Hematopoietic multipotent progenitor cell treated with erythropoietin and hydrocortisone succinate and interleukin-3 and kit ligand, for 6 days (in vitro differentiated cells): ENCODE measurements around the gene AGBL3.
A peak's percentile ranks its signal among the peaks of the same experiment; 100 is the strongest.

Experiments used
- DNase-seq: peaks from one replicate; pipeline ENCODE4 v3.0.0-alpha.2; 2015

AGBL3 gene

DNA sequence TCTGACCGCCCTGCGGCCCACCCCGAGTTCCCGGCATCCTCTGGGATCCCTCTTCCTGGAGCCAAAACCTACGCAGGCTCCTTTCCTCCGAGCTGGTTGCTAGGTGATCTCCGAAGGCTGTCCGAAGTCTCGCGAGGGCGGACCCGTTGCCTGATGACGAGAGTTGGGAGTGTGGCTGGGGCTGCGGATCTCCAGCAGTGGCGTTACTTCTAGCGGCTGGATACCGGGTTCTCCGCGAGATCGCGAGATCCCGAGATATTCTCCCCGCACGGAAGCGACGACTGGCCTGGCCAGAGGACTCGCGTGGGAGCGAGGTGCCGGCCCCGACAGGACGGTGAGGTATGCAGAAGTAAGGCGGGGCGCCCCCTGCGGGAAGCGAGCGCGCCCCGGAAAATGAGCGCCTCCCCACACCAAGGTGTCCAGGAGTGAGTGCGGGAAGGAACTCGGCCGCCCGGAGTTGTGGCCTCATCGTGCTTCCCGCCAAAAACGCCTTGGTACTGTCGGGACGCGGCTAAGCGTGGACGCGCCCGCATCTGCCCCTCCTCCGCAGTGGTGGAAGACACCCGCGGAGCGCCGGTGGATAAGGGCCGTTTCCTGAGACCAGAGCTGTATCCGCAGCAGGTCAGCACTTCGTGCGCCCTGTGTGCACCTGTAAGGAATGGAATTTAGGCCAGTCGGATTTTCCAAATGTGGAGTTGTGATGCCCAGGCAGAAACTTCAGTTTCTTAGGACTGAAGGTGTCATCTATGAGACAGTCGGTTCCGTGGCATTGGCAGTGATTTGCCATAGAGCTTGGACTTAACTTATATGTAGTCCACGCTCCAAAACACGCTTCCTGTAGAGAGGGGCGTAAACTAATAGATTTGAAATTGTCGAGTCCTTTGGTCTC, at the start of gene AGBL3:
Gene AGBL3 (plus strand): TSS at position 146 of the 889 bp plus-strand sequence. CDS start 1,426 bp downstream, outside the sequence.
- peak; percentile 97 for DNase-seq

DNA sequence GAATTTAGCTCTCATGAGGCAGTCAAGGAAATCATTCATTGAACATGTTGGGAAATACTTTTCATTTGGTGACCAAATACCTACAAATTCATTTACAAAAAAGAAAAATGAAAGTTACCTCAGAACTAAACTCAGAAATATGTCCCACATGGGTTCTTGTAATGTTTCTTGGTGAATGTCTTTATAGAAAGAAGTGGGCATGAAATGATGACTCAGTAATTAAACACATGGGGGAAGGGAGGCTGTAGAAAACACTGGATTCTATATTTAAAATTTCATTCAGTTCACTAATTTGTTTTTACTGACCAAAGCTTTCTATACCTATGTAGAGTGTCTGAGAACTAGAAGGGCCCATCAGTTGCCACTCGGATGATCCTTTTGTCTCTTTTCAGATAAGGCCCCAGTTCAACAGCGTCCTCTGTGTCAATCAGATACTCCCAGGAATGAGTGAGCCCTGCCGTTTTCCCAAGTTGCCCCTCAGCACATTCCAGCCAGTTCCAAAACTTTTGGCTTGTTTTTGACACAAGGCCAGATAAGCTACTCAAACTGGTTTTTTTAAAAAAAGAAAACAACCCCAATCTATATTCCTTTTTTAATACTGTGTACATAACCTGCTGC, 49.3 kb upstream of the AGBL3 start:
- DNase-seq, result no peak

DNA sequence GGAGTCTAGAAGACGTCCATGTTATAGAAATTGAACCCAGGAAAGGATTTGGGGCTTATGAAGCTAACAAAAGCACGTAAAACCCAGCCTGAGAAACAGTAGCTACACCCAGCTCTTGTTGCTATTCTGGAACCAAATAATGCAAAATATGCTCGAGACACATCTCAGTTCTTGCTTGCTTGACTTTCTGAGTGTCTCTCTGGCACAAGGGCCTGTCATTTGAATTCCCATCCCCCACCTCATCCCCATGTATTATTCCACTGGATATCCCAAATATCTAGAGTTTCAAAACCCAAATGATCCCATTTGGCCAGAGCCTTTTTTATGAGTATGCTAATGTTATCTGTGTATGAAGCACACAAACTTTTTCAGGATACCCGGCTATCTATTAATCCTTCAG, 48.2 kb upstream of the AGBL3 start:
- DNase-seq, result no peak

DNA sequence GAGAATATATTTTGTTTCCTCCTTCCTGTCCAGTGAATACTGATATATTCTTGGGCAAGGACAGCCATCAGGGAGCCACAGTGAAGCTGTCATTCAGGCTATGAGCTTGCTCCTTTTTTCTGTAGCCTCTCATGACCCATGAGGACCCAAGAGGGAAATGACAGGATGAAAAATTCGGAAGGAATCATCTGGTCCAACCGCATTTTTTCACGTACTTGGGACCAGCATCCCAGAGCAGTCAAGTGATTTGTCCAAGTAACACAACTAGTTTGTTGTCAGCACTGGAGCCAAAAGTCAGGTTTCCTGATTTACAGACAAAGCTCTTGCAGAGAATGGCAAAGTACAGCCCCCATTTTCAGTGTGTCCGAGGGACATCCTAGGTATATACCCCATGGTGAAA, 47.2 kb upstream of the AGBL3 start:
- DNase-seq, result no peak

DNA sequence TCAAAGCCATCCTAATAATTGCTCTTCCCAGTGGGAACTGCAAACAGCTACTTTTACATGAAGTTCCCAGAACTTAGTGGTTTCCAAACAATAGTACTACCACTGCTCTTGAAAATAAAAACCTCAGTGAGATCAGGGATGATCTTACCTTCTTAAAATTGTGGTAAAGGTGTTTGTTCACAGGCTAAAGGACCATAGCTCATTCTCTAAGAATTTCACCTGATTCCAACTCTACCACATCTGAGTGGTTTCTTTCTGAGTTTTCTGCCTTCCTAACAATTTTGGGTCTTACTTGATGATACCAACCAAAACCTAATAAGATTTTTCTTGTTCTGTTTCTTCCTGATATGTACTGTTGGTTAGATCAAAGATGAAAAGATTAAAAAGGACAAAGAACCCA, 45.6 kb upstream of the AGBL3 start:
- no peak for DNase-seq

DNA sequence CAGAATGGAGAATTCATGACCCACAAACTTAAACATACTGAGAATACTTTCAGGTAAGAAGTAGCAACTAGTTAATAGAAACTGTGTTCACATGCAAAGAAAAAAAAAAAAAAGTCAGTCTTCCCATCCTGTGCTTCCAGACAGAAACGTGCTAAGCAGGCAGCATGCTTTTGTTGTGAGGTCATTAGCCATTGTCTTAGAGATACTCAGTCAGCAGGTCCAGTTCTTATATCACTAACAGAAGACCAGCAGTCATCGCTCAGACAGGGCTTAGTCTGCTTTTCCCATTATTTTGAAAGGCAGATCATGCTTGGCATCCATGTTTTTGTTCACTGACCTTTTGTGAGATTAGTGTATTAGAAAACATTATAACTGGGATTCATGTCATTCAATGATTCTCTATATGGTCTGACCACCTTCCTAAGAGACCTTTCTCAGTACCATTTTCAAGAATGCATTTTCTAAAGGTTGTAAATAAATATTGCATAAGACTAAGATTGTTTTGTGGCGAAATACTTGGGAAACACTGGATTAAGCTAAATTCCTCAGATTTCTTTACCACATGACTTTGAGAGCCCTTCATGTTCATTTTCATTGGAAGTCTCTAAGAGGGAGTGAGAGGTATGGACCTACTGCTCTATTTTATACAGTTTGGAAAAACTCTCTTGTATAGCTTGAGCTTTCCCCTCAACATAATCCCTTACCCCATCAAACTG, 45.0 kb upstream of the AGBL3 start:
- DNase-seq, result no peak

DNA sequence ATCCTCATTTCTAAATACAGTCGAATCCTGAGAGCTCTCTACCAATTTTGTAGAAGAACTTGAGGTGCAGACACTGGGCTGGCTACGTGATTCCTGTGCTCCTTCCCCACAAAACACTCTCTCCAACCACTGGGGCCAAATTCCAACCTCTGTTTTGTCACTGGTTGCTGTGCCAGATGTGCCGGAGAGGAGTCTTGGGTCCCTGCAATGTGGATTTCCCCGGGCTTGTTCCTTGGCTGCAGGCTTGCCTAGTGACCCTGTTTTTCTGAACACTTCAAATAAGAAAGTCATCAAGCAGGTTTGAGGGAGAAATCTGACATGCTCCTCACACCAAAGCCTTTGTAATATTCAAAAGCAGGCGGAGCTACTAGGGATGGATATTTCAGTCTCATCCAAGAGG, 44.4 kb upstream of the AGBL3 start:
- no peak for DNase-seq

DNA sequence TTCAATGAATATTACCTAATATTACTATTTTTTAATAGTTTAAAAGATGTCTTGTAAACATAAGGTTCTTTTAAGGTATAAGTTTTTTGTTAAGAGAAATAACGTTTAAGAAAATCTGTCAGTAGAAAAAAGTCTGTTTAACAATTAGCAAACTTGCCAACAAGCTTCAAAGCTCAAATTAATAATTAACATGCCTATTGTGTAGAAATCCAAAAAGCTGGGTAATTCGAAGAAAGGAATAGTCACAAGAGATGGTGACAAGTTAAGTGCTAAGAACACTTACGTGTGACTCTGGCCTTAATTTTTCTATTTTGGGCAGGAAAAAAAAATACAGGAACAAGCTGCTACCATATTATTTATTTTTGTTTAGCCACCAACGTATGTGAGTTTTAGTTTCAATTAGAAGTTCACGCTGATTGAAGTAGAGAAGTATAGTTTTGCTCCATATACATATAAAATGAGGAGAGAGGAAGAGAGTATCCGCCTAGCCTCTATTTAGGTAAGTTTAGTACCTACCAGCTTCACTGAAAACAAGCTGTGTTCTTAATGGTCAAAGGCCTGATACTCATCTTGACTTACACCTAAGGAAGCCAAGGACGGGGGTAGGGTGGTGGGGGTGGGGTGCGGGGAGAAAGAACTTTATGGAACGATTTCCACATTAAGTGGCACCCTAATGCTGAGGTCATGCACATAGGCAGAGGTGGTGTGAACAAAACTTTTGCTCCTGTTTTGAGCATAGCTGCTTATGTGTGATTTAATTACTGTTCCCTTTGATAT, 43.4 kb upstream of the AGBL3 start:
- no peak for DNase-seq

DNA sequence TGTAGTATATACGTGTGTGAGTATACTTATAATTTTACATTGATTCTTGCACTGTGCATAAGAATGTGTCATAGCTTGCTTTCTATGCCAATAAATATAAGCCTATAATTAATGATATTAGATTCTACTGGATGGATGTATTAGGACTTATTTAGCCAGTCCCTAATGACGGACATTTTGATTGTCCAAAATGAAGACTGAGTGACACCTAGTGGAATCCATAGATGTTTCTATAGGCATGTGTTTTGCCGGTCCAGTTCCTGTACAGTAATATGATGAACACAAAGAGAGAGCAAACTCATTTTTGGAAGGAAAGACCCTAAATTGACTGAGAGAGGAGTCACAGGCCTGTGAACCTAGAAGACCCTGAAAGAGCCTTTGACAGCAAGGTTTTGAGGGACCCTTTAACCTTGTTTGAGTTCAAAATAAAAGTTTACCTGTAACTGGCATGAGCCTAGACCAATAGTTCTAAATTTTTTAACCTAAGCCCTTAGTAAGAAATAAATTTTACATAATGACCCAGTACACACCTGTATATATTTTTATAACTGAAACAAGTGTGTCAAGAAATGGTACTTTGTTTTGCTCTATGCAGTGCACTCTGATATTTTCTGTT, 42.4 kb upstream of the AGBL3 start:
- DNase-seq, result peak; percentile 55

DNA sequence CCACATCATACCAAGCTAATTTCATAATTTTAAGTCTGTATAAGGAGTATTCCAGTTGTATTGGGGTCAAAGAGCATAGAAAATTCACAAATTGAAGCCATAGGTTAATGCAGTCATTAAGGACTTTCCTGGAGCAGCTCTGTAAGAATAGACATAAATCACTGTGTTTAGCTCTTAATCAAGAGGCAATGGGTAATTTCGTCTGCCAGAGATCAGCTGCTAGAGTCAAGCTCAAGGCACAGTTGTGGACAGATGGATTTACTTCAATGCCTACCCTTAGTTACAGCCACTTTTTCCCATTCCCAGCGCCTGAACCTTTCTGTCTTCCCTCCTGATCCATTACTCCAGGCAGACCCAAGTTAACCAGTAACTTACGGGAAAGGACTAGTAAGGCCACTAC, 40.6 kb upstream of the AGBL3 start:
- DNase-seq, result no peak

DNA sequence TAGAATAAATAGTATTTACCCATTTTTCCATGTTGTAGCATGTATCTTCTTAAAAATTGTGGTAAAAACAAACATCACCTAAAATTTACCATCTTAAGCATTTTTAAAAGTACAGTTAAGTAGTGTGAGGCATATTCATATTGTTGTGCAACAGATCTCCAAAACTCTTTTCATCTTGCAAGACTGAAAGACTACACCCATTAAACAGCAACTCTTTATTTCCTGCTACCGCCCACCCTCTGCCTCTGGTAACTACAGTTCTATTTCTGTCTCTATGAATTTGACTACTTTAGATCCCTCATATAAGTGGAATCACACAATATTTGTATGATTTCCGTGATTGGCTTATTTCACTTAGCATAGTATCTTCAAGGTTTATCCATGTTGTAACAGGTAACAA, 40.0 kb upstream of the AGBL3 start:
- no peak for DNase-seq

DNA sequence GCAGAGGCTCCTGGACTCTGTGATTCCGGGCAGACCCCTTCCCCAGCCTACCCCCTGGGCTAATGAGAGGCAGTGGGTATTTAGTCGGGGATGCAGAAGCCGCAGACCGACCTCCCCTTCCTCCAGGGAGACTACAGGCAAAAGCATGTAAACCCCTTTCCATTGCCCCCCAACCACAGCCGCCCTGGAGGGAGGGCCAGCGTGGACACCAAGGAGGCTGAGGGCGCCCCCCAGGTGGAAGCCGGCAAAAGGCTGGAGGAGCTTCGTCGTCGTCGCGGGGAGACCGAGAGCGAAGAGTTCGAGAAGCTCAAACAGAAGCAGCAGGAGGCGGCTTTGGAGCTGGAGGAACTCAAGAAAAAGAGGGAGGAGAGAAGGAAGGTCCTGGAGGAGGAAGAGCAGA, 39.0 kb upstream of the AGBL3 start:
- DNase-seq, result no peak

DNA sequence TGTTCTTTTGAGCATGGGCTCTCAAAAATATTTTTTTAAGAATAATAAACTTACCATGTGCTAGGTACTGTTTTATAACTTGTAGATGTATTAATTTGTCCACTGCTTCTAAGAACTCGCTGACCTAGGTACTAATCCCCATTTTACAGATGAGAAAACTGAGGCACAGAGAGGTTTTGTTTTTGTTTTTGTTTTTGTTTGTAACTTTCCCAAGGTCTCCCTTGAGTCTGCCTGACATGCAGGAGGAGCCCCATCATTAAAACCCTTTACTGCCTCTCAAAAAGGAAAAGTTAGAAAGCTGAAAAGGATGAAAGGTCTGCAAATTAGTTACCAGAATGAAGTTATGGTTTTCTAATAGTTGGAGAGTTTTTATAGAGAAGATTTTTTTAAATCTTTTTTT, 38.5 kb upstream of the AGBL3 start:
- DNase-seq, result no peak

DNA sequence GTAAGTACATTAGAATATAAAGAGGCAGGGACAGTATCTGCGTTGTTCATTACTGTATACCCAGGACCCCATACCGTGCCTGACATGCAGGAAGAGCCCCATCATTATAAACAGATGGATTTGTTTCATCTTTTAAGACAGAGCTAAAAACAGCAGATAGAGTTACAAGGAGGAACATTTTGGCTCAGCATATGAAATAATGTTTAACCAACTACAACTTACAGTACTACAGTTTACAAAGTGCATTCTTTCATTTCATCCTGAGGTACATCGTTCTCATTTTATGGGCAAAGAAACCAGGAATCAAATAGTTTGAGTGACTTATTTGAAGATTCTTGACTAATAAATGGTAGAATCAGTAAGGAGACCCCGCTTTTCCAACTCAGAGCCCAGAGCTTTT, 38.1 kb upstream of the AGBL3 start:
- no peak for DNase-seq

DNA sequence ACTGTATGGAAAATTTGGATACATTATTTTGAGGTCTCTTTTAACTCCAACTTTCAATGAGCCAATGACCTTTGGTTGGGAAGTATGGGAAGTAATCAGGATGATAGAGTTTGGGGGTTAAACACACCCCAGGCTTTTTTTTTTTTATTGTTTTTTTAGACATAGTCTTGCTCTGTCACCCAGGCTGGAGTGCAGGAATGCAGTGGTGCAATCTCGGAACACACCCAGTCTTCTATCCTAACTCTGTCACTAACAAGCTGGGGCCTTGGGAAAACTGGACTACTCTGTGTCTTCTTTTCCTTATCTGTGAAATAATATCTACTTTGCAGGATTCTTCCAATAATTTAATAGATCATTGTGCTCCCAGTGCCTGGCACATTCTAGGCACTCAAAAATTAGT, 37.6 kb upstream of the AGBL3 start:
- no peak for DNase-seq

DNA sequence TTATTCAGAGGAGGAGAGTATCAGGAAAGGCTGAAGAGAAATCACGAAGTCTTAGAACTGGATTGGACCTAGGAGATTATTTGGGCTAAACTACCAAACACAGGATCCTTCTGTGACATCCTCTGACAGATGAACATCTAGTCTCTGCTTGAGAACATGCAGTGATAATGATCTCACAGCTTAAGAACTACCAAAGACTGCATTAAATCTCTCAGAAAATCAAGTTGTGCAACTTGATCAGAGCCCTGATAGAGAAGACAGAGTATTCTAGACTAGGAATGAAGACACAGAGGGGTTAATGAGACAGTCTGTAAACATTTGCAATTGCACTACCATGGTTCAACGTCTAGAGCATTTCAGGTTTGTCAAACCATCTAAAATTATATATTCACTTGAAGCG, 37.1 kb upstream of the AGBL3 start:
- DNase-seq, result peak; percentile 16

DNA sequence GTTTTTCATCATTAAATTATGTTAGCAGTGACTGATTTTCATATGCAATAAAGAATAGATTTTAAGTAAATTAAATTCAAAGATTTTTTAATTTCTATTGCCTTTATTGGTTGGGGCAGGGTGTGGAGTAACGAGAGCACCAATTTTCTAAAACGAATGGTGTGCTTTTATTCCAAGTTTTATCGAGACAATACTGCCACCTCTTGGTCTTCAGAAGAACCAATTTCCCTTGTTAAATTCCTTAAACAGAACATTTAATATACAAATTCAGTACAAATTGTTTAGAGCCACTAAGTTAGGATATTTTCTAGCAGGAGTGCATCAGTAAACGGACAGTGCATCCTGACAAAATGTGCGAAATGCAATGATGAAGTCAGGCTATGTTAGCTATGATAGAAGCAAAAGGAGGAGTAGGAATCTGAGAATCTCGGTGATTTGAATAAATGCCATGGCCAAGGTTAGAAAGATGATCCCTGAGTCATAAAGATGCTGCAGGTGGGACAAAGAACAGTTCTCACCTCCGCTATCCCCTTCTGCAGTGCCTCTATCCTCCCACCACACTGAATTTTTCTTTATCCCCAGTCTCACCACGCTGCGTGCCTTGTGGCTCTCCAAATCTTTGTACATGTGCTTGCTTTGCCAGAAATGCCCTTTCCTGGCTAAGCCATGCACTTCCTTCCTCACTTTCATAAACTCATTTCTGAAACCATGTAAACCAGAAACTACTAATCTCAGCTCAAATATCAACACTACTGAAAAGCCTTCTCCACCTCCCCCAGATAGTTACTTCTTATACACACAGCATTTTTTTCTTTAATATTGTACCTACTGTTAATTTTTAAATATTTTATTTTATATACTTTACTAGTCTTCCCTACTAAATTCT, 31.9 kb upstream of the AGBL3 start:
- DNase-seq, result peak; percentile 76

DNA sequence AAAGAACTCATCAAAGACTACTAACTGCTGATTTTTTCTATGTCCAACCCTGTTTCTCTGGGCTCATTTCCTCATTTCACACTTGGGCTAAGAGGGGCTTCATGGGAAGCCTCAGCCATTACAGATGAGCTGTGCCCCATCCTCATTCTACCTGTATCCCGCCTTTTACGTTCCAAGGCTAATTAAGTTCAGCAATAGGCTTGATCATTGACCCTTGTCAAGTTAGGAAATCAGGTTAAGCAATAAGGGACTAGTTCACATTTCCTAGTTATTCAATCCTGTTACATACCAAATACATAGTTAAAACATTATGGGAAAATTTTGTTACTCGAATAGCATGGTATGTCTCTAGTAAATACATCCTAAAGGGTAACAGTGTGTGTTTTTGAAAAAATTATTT, 29.3 kb upstream of the AGBL3 start:
- DNase-seq, result no peak

DNA sequence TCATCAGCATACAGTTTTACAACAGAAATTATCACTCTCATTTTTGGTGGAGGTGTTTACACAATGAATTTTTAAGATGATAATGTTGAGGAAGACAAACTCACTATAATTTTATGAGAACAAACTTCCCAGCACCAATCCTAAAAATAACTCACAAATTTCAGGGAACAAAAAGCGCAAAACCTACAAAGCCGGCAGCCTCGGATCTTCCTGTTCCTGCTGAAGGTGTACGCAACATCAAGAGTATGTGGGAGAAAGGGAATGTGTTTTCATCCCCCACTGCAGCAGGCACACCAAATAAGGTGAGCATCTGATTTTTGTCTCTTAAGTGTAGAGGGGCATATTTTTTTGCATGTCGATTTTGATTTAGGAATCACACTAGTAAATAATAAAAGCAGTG, 26.5 kb upstream of the AGBL3 start:
- no peak for DNase-seq

DNA sequence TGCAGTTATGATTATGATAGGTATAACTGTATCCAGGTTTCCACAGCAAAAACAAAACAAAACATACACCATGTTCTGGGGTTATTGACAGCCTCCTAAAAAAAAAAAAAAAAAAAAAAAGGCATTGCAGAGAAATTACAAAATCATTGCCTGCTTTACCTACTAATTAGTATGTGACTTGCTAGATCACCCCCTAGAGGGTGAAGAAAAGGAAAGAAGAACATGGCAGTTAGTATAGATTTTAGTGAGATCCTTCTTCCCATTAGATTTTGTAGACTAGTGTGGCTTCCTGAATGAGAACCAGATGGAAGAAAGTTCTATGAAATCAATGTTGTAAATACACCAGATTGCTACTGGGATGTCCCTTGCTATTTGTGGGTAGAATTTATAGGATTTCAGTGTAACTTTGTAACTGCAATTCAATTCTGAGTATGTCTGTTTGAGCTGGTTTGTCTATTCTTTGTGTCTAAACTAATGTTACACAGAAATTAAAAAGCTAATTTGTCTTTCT, 24.0 kb upstream of the AGBL3 start:
- peak; percentile 5 for DNase-seq

DNA sequence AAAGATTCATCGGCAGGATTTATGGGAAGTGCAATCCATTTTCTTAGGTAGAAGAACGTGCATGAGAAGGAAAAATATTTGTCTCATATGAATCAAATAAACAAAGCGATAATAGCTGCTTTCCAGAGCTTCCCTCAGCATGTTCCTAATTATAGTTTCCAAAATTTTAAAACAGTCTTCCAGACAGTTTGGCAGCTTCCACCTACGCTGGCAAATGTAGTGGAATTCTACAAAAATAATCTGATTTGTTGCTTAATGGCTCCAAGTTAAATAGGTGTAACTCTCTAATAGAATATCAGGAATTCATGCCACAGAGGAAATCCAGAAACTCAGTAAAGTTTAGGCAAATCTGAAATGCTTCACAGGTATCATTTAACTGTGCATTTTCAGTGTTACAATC, 23.3 kb upstream of the AGBL3 start:
- DNase-seq, result no peak
